Gastroesophageal sphincter (tissue), 3 donors: ENCODE measurements around the gene AGTPBP1.

Experiments
- POLR2A ChIP-seq, 2 donors: fragments of 450-650 bp; IDR thresholded peaks; one replicate each; pipeline ENCODE4 v1.6.1; 2017; ENCODE audit warnings: antibody characterized with exemption in 2 of 2, mild to moderate bottlenecking in 2 of 2, moderate library complexity in 1 of 2
- POLR2AphosphoS5 ChIP-seq: sonication (generic); formaldehyde crosslinking; IDR thresholded peaks from one replicate; pipeline ENCODE4 v1.6.1; 2017; ENCODE audit warnings: antibody characterized with exemption
- TF ChIP-seq, protein P1 (sequence below), 4 experiments: fragments of 200-600 bp in 2 of 4; fragments of 450-650 bp in 2 of 4; sonication (generic) in 1 of 4; IDR thresholded peaks; one replicate each; pipeline ENCODE4 v1.5.1; 2017 to 2019; ENCODE audit warnings: antibody characterized with exemption in 4 of 4, mild to moderate bottlenecking in 2 of 4, moderate library complexity in 2 of 4

GRCh38 chr9:85502815-85503655, 238.7 kb downstream of the AGTPBP1 start:
- TF ChIP-seq POLR2AphosphoS5: no peak
- TF ChIP-seq, protein P1, sequence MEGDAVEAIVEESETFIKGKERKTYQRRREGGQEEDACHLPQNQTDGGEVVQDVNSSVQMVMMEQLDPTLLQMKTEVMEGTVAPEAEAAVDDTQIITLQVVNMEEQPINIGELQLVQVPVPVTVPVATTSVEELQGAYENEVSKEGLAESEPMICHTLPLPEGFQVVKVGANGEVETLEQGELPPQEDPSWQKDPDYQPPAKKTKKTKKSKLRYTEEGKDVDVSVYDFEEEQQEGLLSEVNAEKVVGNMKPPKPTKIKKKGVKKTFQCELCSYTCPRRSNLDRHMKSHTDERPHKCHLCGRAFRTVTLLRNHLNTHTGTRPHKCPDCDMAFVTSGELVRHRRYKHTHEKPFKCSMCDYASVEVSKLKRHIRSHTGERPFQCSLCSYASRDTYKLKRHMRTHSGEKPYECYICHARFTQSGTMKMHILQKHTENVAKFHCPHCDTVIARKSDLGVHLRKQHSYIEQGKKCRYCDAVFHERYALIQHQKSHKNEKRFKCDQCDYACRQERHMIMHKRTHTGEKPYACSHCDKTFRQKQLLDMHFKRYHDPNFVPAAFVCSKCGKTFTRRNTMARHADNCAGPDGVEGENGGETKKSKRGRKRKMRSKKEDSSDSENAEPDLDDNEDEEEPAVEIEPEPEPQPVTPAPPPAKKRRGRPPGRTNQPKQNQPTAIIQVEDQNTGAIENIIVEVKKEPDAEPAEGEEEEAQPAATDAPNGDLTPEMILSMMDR (IDR thresholded peaks at IDR 0.05): no peak
- no peak for TF ChIP-seq POLR2A (IDR thresholded peaks at IDR 0.05)
